ENCODE data around the gene RYR3.

The RYR3 gene

DNA sequence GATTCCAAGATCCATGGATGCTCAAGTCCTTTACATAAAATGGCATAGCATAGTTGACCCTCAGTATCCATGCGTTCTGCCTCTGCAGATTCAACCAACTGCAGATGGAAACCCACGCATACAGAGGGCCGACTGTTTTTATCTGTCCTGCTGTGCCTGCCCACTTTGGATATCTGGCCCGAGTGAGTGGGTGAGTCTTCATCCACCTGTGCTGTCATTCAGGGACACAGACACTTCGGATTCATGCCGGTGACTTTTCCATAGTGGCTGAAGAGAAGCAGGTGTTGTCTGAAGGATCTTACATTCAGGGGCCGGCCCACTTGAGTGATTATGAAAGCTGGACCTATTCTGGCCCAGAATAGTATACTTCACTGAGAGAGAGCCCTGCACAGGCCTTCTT is 85.1 kb downstream of the RYR3 start:
- no peak for DNase-seq (ENCODE audit: low read depth)
- TF ChIP-seq, protein P1, sequence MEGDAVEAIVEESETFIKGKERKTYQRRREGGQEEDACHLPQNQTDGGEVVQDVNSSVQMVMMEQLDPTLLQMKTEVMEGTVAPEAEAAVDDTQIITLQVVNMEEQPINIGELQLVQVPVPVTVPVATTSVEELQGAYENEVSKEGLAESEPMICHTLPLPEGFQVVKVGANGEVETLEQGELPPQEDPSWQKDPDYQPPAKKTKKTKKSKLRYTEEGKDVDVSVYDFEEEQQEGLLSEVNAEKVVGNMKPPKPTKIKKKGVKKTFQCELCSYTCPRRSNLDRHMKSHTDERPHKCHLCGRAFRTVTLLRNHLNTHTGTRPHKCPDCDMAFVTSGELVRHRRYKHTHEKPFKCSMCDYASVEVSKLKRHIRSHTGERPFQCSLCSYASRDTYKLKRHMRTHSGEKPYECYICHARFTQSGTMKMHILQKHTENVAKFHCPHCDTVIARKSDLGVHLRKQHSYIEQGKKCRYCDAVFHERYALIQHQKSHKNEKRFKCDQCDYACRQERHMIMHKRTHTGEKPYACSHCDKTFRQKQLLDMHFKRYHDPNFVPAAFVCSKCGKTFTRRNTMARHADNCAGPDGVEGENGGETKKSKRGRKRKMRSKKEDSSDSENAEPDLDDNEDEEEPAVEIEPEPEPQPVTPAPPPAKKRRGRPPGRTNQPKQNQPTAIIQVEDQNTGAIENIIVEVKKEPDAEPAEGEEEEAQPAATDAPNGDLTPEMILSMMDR (IDR thresholded peaks at IDR 0.05; ENCODE audit: insufficient read depth, low read depth, low read length, missing control alignments), result no peak
- no peak overlapping the region for H3K4me3 ChIP-seq (ENCODE audit: low read length)

DNA sequence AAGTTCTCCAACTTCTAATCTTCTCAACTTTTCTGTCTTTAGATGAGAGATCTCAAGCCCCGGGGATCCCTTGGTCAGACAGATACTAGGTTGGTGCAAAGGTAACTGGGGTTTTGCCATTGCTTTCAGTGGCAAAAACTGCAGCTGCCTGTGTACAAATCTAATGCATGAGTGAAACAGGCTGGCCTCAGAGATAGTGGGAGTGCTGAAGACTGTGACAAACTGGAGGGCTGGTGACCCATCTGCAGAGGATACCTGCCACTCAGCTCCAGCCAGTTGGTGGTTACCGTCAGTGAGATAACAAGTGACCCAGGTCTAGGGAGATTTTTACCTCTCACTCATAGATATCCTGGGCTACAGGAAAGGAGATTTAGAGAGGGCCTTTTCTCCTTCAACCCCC is 85.7 kb downstream of the RYR3 start:
- DNase-seq (ENCODE audit: low read depth), result no peak
- TF ChIP-seq, protein P1 (IDR thresholded peaks at IDR 0.05; ENCODE audit: insufficient read depth, low read depth, low read length, missing control alignments), result no peak
- H3K4me3 ChIP-seq (ENCODE audit: low read length), result no peak overlapping the region

DNA sequence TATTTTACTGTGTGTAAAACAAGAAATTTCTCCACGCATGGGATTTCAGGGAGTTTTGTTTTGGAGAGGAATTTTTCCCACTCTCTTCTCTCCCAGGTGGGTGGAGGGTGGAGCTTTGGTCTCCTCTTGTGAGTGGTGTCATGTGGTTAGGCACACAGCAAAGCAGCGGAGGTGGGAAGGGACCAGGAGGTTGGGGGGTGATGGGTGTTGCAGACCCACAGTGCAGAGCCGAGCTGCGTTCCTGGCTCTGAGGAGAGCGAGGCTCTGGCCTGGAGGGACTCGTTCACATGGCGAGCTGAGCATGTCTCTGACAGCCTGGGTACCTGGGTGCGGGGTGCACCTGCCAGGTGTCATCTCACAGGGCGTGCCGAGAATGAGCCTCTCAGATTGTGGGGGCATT is 87.8 kb downstream of the RYR3 start:
- no peak for DNase-seq (ENCODE audit: low read depth)
- TF ChIP-seq, protein P1 (IDR thresholded peaks at IDR 0.05; ENCODE audit: insufficient read depth, low read depth, low read length, missing control alignments), result no peak

DNA sequence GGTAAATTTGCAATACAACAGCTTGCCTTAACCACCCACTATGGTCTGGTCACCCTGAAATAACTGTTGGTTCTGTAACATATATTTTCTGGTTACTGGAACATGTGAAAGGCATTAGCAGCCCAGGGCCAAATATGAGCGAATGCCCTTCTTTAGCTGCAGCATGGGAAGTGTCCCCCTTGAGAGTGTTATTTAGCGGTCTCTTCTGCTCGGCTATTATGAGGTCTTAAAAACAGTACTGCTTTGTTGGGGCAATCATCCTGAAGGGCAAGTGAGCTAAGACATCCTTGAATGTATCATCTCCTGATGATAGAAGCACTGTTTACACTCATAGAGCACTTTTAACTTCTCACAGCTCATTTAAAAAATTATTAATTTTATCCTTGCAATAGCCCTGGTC is 90.2 kb downstream of the RYR3 start:
- H3K4me3 ChIP-seq (ENCODE audit: low read length), result no peak overlapping the region
- DNase-seq (ENCODE audit: low read depth), result no peak
- TF ChIP-seq, protein P1 (IDR thresholded peaks at IDR 0.05; ENCODE audit: insufficient read depth, low read depth, low read length, missing control alignments), result no peak

More for the DNA sequence above, 87.8 kb downstream of the RYR3 start:
- no peak overlapping the region for H3K4me3 ChIP-seq (ENCODE audit: low read length)

DNA sequence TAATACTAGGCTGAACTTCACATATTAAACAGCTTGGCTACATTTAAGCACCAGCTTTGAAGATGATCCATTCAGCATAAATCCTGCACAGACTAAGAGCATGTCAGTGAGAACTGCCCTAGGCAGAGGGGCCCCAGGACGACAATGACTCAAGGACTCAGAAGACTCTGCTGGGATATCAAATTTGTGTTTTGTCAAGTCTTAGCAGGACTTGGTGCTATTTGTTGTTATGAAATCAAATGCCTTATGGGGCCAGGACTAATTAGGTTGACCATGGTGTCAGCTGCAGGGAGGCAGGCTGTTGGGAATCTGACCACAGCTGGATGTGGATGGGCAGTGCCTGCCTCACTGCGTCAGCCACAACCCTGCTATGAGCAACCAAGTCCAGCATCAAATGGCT is 91.8 kb downstream of the RYR3 start:
- TF ChIP-seq, protein P1 (IDR thresholded peaks at IDR 0.05; ENCODE audit: insufficient read depth, low read depth, low read length, missing control alignments), result no peak
- peak; percentile 47 for DNase-seq (ENCODE audit: low read depth)
- H3K4me3 ChIP-seq (ENCODE audit: low read length), result no peak overlapping the region

DNA sequence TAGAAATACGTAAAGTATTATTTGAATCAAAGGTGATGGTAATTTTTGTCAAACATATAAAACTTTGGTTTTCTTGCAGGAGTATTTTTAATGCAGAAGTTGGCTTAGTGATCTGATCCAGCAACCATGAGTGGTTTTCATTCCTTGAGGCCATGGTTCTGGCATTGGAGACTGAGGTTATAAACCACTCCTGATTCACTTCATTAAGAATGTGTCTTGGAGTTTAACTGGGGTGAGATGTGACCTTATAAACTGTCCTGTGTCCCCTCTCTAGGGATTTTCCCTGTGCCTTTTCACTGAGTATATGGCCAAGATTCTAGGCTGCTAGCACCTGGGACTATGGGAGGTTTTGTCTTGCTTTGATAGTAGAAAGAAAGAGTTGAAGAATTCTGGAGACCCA is 94.3 kb downstream of the RYR3 start:
- no peak overlapping the region for H3K4me3 ChIP-seq (ENCODE audit: low read length)
- TF ChIP-seq, protein P1 (IDR thresholded peaks at IDR 0.05; ENCODE audit: insufficient read depth, low read depth, low read length, missing control alignments), result no peak
- no peak for DNase-seq (ENCODE audit: low read depth)

Data from epithelial cell of esophagus (primary cell).